BJ (cell line): ENCODE measurements around the gene BPIFB4. TPM values are rescaled to one million over a fixed set of nuclear protein-coding genes. Genes with fewer than 3 reads are reported as not detected.

ENCODE experiments used
- CTCF ChIA-PET: fragments of 350-600 bp; formaldehyde crosslinking; extraction: SDS; loops from one replicate; lab custom pipeline; 2021; ENCODE audit warnings: antibody characterized with exemption, inconsistent platforms; lab: Yijun Ruan, JAX
- POLR2A ChIA-PET: fragments of 300-600 bp; sonication (Branson Sonifier 250); formaldehyde crosslinking; extraction: SDS; loops from one replicate; lab custom pipeline; 2021; ENCODE audit warnings: antibody characterized with exemption; lab: Charles Lee
- DNase-seq: peaks from one replicate; pipeline ENCODE4 v3.0.0-alpha.2; 2011; ENCODE audit warnings: low read depth
- H3K27me3 ChIP-seq: 2 replicates; pipeline ENCODE4 v1.6.0; 2011; ENCODE audit warnings: low read length; ENCODE audit not compliant: control insufficient read depth, insufficient read depth
- H3K36me3 ChIP-seq: 2 replicates; pipeline ENCODE4 v1.5.1; 2011; ENCODE audit warnings: low read length; ENCODE audit not compliant: control insufficient read depth, insufficient read depth
- H3K4me3 ChIP-seq: 2 replicates; pipeline ENCODE4 v1.5.1; 2011; ENCODE audit warnings: low read depth, mild to moderate bottlenecking, control low read depth, low read length
- polyA plus RNA-seq: library from polyadenylated mRNA; depleted of rRNA; stranded (reverse); fragments of >200 nt; gene quantifications from 2 replicates; pipeline ENCODE4 v1.2.3, GENCODE V29; 2011
- TF ChIP-seq, protein P1 (sequence below): IDR thresholded peaks from 2 replicates; pipeline ENCODE4 v1.5.1; 2011; ENCODE audit warnings: low read depth, mild to moderate bottlenecking, control low read depth, inconsistent platforms, low read length, moderate library complexity; ENCODE audit not compliant: insufficient read depth

The BPIFB4 gene
- polyA plus RNA-seq, 1 experiment = not detected

DNA sequence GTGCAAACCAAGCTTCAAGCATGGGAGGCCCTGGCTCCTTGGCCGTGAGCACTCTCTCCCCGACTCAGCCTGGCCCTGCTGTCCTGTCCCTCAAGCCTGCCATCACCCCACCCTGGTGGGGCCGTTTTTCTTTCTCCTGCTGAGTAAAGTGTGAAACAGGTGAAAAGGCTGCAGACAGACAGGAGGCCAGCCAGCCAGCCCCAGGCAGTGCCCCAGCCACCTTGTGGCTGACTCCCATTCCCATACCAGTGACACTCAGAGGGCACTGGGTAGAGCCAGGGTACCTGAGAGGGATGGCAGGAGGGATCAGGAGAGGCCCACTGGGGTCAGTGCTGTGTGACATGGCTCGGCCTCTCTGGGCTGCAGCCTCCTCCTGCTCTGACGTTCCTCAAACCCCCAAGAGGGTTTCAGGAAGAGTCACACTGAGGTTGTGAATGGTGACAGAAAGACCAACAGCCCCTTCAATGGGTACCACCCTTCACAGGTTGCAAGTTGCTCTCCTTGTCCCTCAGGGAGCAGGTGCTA, 52.6 kb downstream of the BPIFB4 start:
- H3K4me3 ChIP-seq = no peak overlapping the region
- TF ChIP-seq, protein P1, sequence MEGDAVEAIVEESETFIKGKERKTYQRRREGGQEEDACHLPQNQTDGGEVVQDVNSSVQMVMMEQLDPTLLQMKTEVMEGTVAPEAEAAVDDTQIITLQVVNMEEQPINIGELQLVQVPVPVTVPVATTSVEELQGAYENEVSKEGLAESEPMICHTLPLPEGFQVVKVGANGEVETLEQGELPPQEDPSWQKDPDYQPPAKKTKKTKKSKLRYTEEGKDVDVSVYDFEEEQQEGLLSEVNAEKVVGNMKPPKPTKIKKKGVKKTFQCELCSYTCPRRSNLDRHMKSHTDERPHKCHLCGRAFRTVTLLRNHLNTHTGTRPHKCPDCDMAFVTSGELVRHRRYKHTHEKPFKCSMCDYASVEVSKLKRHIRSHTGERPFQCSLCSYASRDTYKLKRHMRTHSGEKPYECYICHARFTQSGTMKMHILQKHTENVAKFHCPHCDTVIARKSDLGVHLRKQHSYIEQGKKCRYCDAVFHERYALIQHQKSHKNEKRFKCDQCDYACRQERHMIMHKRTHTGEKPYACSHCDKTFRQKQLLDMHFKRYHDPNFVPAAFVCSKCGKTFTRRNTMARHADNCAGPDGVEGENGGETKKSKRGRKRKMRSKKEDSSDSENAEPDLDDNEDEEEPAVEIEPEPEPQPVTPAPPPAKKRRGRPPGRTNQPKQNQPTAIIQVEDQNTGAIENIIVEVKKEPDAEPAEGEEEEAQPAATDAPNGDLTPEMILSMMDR = no peak
- H3K27me3 ChIP-seq = 0 out of 2 replicates have a peak, but pooled peaks cover 1% of the 10 kb centered on the region
- H3K36me3 ChIP-seq = no peaks in the 10 kb centered on the region
- ChIA-PET CTCF (interaction anchor here (0.6 kb wide), 1 partner anchor 56 kb away, joined by 5 read pairs; no protein-coding TSS in a partner anchor), POLR2A (no interaction called here)
- DNase-seq = no peak

DNA sequence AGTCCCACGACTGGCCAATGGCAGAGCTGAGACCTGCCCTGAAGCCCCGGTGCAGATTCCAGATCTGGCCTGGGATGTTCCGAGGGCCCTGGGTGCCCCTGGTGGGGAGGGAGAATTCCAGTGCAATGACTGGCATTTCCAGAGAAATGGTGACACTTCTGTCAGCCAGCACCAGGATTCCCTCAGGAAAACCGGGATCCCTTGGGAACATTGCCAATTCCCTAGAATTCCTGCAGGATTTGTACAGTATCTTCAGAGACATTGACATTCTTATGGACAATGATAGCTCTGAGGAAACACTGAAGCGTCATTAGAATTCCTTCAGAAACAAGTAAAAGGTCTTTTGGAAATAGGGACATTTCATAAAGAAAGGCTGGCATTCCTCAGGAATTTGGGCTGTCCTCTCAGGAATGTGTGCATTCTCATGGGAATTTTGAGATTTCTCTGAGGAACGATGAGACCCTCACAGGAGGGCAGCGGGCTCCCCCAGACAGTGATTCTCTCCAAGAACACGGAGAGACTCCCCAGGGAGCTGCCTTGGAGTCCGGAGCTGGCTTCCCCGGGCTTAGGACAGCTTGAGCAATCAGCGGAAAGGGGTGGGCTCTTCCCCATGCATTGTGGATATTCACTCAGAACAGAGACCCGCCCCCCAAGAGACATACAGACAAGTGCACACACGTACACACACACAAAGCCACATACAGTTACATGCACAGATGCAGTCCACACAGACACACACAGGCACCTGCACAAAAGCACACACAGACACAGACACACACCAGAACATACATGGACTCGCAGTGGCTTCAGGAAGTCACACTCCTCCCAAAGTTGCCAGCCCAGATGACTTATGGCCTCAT, 53.3 kb downstream of the BPIFB4 start:
- CTCF ChIA-PET = no interaction called here
- H3K4me3 ChIP-seq = no peak overlapping the region
- TF ChIP-seq, protein P1 = no peak
- DNase-seq = no peak
- H3K27me3 ChIP-seq = 0 out of 2 replicates have a peak, but pooled peaks cover 1% of the 10 kb centered on the region
- POLR2A ChIA-PET = no interaction called here
- no peaks in the 10 kb centered on the region for H3K36me3 ChIP-seq

DNA sequence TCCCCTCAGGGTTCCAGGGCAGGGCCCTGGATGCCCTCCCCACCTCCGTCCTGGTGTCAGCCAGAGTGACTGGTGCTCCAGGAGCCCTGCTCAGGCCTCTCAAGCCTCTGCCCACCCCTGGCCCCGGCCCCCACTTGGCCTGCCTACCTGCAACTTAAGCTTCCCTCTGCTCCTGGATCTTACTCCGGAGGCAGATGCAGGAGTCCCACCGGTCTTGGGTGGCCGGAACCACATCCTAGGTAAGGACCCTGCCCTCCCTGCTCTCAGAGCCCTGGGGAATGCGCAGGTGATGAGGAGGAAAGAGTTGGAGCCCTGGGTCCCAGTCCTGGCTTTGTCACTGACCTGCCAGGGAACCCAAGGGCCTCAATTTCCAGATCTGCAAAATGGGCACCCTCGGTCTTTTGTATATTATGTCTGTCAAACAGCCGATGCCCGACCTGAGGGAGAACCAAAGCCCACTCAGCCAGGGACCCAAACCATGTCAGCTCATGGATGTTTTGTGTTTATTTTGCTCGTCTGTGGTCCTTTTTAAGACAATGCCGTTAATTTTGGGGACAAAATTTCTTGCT, 54.0 kb downstream of the BPIFB4 start:
- no peak for DNase-seq
- no peak overlapping the region for H3K4me3 ChIP-seq
- TF ChIP-seq, protein P1 = no peak
- H3K36me3 ChIP-seq = no peaks in the 10 kb centered on the region
- 0 out of 2 replicates have a peak, but pooled peaks cover 1% of the 10 kb centered on the region for H3K27me3 ChIP-seq
- POLR2A ChIA-PET = no interaction called here
- CTCF ChIA-PET = no interaction called here

DNA sequence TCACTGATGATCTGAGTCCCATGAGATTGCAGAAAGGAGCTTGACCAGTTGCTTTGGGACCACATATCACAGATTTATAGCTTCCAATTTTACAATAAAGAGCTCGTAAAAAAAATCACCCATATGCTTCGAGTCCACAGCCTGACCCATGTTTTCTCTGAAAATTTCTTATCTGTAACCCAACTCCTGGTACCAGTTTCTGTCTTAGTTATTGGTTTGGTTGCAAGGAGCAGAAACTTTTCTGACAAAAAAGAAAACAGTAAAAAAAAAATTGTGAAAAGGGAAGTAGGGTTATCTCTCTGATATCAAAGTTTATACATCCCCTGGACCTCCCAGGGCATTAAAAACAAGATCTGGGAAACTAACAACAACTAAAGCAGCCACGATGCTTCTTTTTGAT, 57.8 kb downstream of the BPIFB4 start:
- 0 out of 2 replicates have a peak, but pooled peaks cover 1% of the 10 kb centered on the region for H3K27me3 ChIP-seq
- ChIA-PET CTCF (no interaction called here), POLR2A (no interaction called here)
- DNase-seq = no peak
- no peak overlapping the region for H3K4me3 ChIP-seq
- no peaks in the 10 kb centered on the region for H3K36me3 ChIP-seq
- TF ChIP-seq, protein P1 = no peak

DNA sequence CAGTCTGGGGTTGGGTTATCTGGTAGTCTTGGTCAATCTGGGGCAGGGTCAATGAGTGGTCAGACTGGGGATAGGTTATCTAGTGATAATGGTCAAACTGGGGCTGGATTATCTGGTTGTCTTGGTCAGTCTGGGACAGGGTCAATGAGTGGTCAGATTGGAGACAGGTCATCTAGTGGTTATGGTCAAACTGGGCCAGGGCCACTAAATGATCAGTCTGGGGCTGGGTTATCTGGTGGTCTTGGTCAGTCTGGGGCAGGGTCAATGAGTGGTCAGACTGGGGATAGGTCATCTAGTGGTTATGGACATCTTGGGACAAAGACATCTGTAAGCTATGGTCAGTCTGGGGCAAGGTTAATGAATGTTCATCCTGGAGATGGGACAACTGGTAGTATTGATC, 60.0 kb downstream of the BPIFB4 start:
- Histone ChIP-seq H3K4me3 (no peak overlapping the region), H3K27me3 (no peaks in the 10 kb centered on the region), H3K36me3 (no peaks in the 10 kb centered on the region)
- POLR2A ChIA-PET = no interaction called here
- DNase-seq = no peak
- CTCF ChIA-PET = no interaction called here
- TF ChIP-seq, protein P1 = no peak
